Neural crest cell (in vitro differentiated cells): Measurements from ENCODE around the gene ZNF175. TPM values are rescaled to one million over a fixed set of nuclear protein-coding genes. Genes with fewer than 3 reads are reported as not detected.

Experiments used
- DNase-seq: peaks from one replicate; pipeline ENCODE4 v3.0.0; 2021; ENCODE audit warnings: low read depth, mixed read lengths, low spot score
- H3K27ac Mint-ChIP-seq: one replicate; pipeline ENCODE4 v1.8.0; 2021; ENCODE audit warnings: mild to moderate bottlenecking, mixed read lengths; ENCODE audit not compliant: unreplicated experiment
- H3K27me3 Mint-ChIP-seq: 2 replicates; pipeline ENCODE4 v1.8.0; 2021; ENCODE audit warnings: low read depth, mild to moderate bottlenecking, mixed read lengths
- H3K36me3 Mint-ChIP-seq: 2 replicates; pipeline ENCODE4 v1.8.0; 2021; ENCODE audit warnings: low read depth, mild to moderate bottlenecking, mixed read lengths
- H3K4me1 Mint-ChIP-seq: 2 replicates; pipeline ENCODE4 v1.8.0; 2021; ENCODE audit warnings: mixed read lengths
- H3K4me3 Mint-ChIP-seq: one replicate; pipeline ENCODE4 v1.8.0; 2021; ENCODE audit warnings: mild to moderate bottlenecking, mixed read lengths
- H3K9me3 Mint-ChIP-seq: 2 replicates; pipeline ENCODE4 v1.8.0; 2021; ENCODE audit warnings: mixed read lengths
- CTCF ChIP-seq: fragments of 200-600 bp; sonication (generic); conservative IDR thresholded peaks from 2 replicates; pipeline ENCODE4 v1.5.0; 2021; ENCODE audit warnings: antibody characterized with exemption, mild to moderate bottlenecking
- total RNA-seq: library from RNA; stranded (reverse); gene quantifications from 2 replicates; pipeline ENCODE4 v1.2.1, GENCODE V29; 2021

ZNF175 gene
- total RNA-seq, 1 donor from 2014 or later = 12.9 TPM

GRCh38 chr19:51529301-51529700 lies 41.8 kb upstream of the ZNF175 start:
- Mint-ChIP-seq H3K4me3 (no peak overlapping the region), H3K36me3 (no peaks in the 10 kb centered on the region), H3K9me3 (no peaks in the 10 kb centered on the region), H3K27me3 (peaks cover 88% of the 10 kb centered on the region), H3K4me1 (no peaks in the 10 kb centered on the region), H3K27ac (no peak overlapping the region)
- DNase-seq = no peak
- no peak for TF ChIP-seq CTCF

- Mint-ChIP-seq H3K9me3 (no peaks in the 10 kb centered on the region), H3K4me3 (no peak overlapping the region), H3K4me1 (no peaks in the 10 kb centered on the region), H3K36me3 (no peaks in the 10 kb centered on the region), H3K27me3 (peaks cover 95% of the 10 kb centered on the region), H3K27ac (no peak overlapping the region)
- no peak for DNase-seq
- TF ChIP-seq CTCF = no peak
Observed at GRCh38 chr19:51530616-51531015, 40.5 kb upstream of the ZNF175 start.

GRCh38 chr19:51531349-51532315 lies 39.5 kb upstream of the ZNF175 start, which contains the start of gene SIGLEC6:
Gene SIGLEC6, minus strand, starts transcription at chr19:51531670. Its CDS starts 22 bp downstream, at chr19:51531648.
- Mint-ChIP-seq H3K9me3 (no peaks in the 10 kb centered on the region), H3K4me1 (no peaks in the 10 kb centered on the region), H3K36me3 (no peaks in the 10 kb centered on the region), H3K4me3 (no peak within 1 kb of the TSS), H3K27ac (no peak within 1 kb of the TSS), H3K27me3 (peaks cover 95% of the 10 kb centered on the region)
- TF ChIP-seq CTCF = no peak
- DNase-seq = no peak

- Mint-ChIP-seq H3K27me3 (peaks cover 90% of the 10 kb centered on the region), H3K36me3 (no peaks in the 10 kb centered on the region), H3K9me3 (no peaks in the 10 kb centered on the region), H3K27ac (no peak overlapping the region), H3K4me1 (no peaks in the 10 kb centered on the region), H3K4me3 (no peak overlapping the region)
- DNase-seq = no peak
- no peak for TF ChIP-seq CTCF
Observed at GRCh38 chr19:51535535-51535934, 35.5 kb upstream of the ZNF175 start.

GRCh38 chr19:51539821-51540366 lies 31.2 kb upstream of the ZNF175 start:
- TF ChIP-seq CTCF = no peak
- Mint-ChIP-seq H3K36me3 (no peaks in the 10 kb centered on the region), H3K4me3 (no peak overlapping the region), H3K4me1 (no peaks in the 10 kb centered on the region), H3K27me3 (peaks cover 80% of the 10 kb centered on the region), H3K9me3 (no peaks in the 10 kb centered on the region), H3K27ac (no peak overlapping the region)
- no peak for DNase-seq
